GM18861 (cell line): ENCODE results near the gene UBR7.

Source experiments
- ATAC-seq: cut with Tn5 transposase; IDR thresholded peaks from one replicate; pipeline ENCODE4 v1.9.1; 2021; ENCODE audit not compliant: unreplicated experiment

UBR7 gene

GRCh38 chr14:93246534-93246933, 39.5 kb downstream of the UBR7 start:
- no peak for ATAC-seq

GRCh38 chr14:93249128-93249831, 42.2 kb downstream of the UBR7 start:
- ATAC-seq: no peak

GRCh38 chr14:93262446-93262845, 55.4 kb downstream of the UBR7 start:
- ATAC-seq: no peak

- no peak for ATAC-seq
Measured at GRCh38 chr14:93263416-93263815, 56.4 kb downstream of the UBR7 start.

GRCh38 chr14:93266127-93266526, 59.1 kb downstream of the UBR7 start:
- ATAC-seq: no peak

GRCh38 chr14:93267149-93267711, 60.2 kb downstream of the UBR7 start:
- ATAC-seq: no peak

GRCh38 chr14:93268406-93268805, 61.4 kb downstream of the UBR7 start:
- ATAC-seq: no peak

- no peak for ATAC-seq
Measured at GRCh38 chr14:93269341-93270068, 62.4 kb downstream of the UBR7 start.

GRCh38 chr14:93271111-93271510, 64.1 kb downstream of the UBR7 start:
- ATAC-seq: no peak

GRCh38 chr14:93274055-93274806, 67.2 kb downstream of the UBR7 start:
- ATAC-seq: no peak

GRCh38 chr14:93276031-93276716, 69.1 kb downstream of the UBR7 start:
- no peak for ATAC-seq
